Upper lobe of left lung (tissue), 4 donors: ENCODE results near the gene PTPRF.

ENCODE experiments used
- POLR2A ChIP-seq, 4 donors: fragments of 450-650 bp; IDR thresholded peaks; one replicate each; pipeline ENCODE4 v1.5.1; 2016 to 2017; ENCODE audit warnings: antibody characterized with exemption in 4 of 4, mild to moderate bottlenecking in 2 of 4
- TF ChIP-seq, protein P1 (sequence below), 6 experiments: fragments of 450-650 bp in 4 of 6; fragments of 200-600 bp in 2 of 6; sonication (generic) in 2 of 6; IDR thresholded peaks; one replicate each; pipeline ENCODE4 v1.5.1; 2016 to 2019; ENCODE audit warnings: antibody characterized with exemption in 6 of 6

DNA sequence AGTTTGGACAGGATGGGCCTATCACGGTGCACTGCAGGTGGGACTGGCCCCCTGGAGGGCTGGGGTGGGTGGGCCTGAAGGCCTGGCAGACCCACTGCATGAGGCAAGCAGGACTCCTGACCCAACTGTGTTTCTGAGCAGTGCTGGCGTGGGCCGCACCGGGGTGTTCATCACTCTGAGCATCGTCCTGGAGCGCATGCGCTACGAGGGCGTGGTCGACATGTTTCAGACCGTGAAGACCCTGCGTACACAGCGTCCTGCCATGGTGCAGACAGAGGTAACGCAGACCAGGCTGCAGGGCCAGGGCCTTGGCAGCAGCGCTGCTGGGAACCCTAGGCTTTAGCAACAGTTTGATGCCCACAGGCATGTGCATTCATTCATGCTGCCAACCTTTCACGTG is 90.3 kb downstream of the PTPRF start:
- no peak for TF ChIP-seq POLR2A (IDR thresholded peaks at IDR 0.05)
- TF ChIP-seq, protein P1, sequence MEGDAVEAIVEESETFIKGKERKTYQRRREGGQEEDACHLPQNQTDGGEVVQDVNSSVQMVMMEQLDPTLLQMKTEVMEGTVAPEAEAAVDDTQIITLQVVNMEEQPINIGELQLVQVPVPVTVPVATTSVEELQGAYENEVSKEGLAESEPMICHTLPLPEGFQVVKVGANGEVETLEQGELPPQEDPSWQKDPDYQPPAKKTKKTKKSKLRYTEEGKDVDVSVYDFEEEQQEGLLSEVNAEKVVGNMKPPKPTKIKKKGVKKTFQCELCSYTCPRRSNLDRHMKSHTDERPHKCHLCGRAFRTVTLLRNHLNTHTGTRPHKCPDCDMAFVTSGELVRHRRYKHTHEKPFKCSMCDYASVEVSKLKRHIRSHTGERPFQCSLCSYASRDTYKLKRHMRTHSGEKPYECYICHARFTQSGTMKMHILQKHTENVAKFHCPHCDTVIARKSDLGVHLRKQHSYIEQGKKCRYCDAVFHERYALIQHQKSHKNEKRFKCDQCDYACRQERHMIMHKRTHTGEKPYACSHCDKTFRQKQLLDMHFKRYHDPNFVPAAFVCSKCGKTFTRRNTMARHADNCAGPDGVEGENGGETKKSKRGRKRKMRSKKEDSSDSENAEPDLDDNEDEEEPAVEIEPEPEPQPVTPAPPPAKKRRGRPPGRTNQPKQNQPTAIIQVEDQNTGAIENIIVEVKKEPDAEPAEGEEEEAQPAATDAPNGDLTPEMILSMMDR (IDR thresholded peaks at IDR 0.05): no peak
